ENCODE results near the gene FCHSD2.
"Not testable (repeated sequence)": the region's sequence is repeated elsewhere in the genome, so short reads cannot be mapped to it uniquely, and the experiment has no call there.

FCHSD2 gene

GRCh38 chr11:73116636-73117035, 25.5 kb downstream of the FCHSD2 start:
- DNase-seq: no peak

GRCh38 chr11:73114835-73115220, 27.3 kb downstream of the FCHSD2 start:
- DNase-seq: no peak

GRCh38 chr11:73114110-73114834, 27.8 kb downstream of the FCHSD2 start:
- DNase-seq: no peak

- DNase-seq: no peak
Observed at GRCh38 chr11:73113426-73113825, 28.7 kb downstream of the FCHSD2 start.

DNA sequence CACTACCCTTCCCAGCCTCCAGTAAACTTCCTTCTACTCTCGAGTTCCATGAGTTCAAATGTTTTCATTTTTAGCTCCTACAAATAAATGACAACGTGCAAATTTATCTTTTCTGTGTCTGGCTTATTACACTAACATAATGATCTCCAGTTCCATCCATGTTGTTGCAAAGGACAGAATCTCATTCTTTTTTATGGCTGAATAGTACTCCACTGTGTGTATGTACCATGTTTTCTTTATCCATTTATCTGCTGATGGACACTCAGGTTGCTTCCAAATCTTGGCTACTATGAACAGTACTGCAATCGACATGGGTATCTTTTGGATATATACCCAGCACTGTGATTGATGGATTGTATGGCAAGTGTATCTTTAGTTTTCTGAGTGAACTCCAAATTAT, 34.5 kb downstream of the FCHSD2 start:
- no peak for DNase-seq

DNA sequence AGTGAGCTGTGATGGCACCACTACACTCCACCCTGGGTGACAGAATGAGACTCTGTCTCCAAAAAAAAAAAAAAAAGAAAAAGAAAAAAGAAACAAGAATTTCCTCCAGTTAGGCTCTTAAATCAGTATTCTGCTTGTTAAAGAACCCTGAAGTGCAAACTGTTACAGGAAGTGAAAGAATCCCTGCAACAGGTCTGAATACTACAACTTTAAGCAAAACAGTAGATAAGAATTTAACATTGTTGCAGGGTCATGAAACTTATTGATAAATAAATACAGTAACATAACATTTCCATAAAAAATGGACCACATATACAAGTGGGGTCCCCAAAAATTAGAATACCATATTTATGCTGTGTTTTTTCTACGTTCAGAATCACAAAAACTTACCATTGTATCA, 35.8 kb downstream of the FCHSD2 start:
- no peak for DNase-seq

DNA sequence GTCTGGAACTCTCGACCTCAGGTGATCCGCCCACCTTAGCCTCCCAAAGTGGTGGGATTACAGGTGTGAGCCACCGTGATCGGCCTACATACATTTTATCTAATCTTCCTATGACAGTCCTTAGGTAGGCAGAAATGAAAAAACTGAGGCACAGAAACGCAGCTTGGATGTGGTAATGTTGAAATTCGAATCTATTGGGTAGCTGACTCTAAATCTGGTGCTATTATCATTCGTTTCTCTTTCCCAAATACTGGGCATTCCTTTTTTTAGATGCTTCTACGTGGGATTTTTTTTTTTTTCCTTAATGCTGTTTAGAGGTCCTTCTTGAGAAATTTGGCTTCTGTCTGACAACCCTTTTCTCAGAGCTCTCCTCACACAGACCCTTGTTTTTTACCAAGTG, 41.5 kb downstream of the FCHSD2 start:
- DNase-seq: no peak

DNA sequence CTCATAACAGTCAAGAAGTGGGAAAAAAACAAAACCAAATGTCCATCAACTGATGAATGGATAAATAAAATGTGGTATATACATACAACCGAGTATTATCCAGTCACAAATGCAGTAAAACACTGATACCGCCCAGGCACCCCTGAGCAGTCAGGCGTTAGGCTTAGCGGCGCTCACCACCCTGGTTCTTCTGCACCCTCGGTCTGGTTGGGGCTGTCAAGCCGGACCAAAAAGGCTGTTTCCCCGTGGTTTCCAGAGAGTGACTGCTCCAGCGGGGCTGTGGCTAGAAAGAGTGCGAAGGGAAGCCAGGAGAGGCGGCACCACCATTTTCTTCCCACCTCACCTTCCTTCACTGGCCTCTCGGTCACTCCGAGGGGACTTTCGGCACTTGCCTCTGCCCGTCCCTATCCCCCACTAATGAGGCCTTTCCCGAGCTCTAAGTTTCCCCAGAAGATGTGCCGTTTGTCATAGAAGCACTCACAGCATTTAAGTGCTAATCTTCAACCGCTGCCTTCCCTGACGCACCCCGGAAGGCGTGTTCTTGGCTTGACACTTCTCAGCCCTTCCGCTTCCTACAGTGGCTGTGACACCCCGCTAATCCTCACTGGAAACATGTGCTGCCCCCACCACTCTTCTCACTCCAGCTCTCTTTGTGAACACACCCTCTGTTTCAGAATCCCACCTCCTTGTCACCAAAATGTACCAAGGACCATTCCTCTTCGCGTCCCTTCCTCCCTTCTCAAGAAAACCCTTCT, 42.4 kb downstream of the FCHSD2 start:
- no peak for DNase-seq

GRCh38 chr11:73095613-73096012, 46.5 kb downstream of the FCHSD2 start:
- no peak for DNase-seq

- DNase-seq: no peak
Observed at GRCh38 chr11:73091521-73092305, 50.4 kb downstream of the FCHSD2 start.

- no peak for DNase-seq
Observed at GRCh38 chr11:73087730-73088129, 54.4 kb downstream of the FCHSD2 start.

DNA sequence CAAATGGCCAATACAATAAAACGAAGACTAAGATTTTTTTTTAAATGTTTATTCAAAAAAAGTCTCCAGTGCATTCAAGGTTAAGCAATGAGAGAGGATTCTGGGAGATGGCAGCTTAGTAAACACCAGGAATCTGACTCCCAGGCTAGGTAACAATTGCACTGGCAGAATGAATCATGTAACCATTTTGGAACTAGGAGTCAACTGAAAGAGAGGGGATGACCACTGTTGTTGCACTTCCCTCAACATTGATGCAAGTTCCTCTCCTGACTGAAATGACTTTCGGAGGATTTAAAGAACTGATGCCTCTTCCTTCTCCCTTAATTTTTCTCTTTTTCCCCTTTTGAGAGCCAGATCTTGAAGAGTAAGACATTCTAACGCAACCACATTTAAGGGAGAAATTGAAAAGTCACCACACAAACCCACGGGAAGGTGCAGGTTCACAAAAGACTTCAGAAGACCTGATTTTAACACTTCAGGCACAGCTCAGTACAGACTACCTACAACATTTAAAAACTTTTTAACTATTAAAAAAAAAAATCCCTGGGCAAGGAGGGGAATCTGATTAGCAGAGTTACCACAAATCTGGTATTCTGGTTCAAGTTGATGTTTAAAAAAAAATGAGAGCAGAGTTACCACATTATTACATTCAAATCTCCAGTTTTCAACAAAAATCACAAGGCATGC, 56.8 kb downstream of the FCHSD2 start:
- no peak for DNase-seq

DNA sequence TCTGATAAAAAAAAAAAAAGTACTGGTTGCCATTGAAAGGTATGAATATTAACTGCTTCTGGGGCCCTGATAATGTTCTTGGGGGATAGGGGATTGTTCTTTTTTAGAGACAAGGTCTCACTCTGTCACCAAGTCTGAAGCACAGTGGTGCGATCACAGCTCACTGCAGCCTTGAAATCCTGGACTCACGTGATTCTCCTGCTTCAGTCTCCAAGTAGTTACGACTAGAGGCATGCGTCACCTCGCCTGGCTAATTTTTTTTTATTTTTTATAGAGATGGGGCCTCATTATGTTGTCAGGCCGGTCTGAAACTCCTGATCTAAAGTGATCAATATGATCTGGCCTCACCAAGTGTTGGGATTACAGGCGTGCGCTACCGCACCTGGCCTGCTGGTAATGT, 63.5 kb downstream of the FCHSD2 start:
- no peak for DNase-seq

GRCh38 chr11:73077454-73077853, 64.7 kb downstream of the FCHSD2 start:
- DNase-seq: no peak

- no peak for DNase-seq
Observed at GRCh38 chr11:73074319-73074718, 67.8 kb downstream of the FCHSD2 start.

DNA sequence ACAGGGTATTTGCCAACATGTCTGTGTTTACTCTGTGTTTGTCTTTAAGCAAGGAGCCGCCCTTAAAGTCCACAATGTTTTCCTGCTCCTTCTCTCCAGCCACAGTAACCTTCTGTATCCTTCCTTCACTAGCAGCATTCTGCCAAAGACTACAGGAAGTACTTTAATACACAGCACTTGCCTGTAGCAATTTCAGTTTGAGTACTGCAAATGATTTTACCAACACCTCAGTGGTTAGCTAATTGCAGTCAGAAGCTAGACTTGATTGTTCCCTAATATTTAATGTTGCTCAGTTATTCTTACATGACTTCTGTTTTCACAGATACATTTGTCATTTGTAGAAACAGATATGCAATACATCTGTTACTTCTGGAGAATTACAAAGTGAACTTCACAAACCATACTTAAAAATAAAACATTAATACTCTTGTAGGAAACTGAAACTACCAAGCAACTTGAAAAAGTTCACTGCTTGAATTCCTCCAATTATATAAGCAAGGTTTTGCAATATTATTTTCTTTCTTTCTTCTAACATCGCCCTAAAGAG, 69.1 kb downstream of the FCHSD2 start:
- DNase-seq: no peak

DNA sequence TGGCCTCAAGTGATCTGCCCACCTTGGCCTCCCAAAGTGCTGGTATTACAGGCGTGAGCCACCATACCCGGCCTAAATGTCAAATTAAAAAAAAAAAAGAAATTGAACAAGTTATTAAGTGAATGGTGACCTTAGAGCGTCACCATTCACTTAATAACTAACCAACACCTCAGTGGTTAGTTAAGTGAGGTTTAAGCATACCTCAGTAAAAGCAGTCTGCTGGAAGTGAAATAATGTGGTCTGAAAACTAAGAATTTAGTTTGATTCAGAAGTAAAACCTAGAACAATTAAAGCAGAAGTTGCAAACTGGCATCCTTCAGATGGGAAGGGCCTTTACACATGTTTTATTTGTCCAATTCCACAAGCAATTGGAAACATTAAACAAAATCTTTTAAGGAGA, 71.5 kb downstream of the FCHSD2 start:
- no peak for DNase-seq

GRCh38 chr11:73061857-73062424, 80.2 kb downstream of the FCHSD2 start:
- DNase-seq: not testable (repeated sequence)

DNA sequence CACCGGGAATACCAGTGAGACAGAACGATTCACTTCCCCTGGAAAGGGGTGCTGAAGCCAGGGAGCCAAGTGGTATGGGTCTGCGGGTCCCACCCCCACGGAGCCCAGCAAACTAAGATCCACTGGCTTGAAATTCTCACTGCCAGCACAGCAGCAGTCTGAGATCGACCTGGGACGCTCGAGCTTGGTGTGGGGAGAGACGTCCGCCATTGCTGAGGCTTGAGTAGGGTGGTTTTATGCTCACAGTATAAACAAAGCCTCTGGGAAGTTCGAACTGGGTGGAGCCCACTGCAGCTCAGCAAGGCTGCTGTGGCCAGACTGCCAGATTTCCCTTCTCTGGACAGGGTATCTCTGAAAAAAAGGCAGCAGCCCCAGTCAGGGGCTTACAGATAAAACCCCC, 80.7 kb downstream of the FCHSD2 start:
- not testable (repeated sequence) for DNase-seq

GRCh38 chr11:73059915-73060314, 82.2 kb downstream of the FCHSD2 start:
- DNase-seq: no peak

DNA sequence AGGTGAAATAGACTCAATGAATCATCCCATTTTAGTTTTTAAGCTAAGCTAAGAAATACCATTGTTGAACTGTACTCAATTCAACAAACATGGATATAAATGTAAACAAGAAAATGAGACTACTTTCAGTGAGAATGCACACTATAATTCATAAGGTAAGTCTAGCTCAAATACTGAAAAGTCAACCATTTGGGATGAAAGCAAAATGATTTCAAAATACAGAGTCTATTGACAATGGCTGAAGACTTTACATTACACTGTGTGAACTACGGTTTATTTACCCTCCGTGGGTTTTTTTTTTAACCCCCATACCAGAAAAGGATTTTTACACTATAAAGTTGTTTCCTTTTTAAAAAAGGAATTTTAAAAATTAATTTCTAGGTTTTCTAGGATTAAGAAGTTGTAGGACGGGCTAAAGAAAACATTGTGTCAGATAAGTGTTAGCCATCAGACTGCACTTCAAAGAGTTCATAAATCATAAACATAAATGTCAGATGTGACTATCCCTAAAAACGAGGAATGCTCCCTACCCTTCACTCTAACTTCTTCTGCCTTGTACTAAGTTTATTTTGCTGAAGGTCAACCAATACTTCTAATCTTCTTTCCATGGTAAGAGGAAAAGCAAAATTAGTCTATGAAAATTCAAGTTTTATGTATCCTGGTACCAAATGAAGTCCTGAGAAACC, 83.0 kb downstream of the FCHSD2 start:
- no peak for DNase-seq

Data from right hindlimb (tissue), 1 donor.